ENCODE measurements around the gene SEMA6A.

SEMA6A gene

DNA sequence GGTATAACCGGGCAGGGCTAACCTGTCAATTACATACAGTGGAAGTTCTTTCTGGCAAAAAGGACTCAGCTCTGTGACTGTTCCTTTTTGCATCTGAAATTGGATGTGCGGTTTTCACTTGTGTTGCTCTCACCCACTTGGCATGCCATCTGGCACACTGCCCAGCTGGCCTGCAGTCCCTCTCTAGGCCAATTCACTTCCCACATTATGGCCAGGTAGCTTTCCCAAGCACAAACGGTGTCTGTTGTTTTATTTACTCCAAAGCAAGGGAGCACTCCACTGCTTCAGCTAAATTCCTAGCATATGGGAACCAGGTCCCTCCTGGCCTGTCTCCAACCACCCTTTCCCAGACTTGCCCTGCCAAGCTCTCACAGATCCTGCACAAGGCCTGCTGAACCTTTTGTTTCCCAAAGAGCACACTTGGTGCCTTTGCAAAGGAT, 132.5 kb downstream of the SEMA6A start:
- DNase-seq (ENCODE audit: low read depth in 1 of 2, low spot score in 1 of 2): no peak

- DNase-seq (ENCODE audit: low read depth in 1 of 2, low spot score in 1 of 2): no peak
Observed at GRCh38 chr5:116441223-116441622, 133.4 kb downstream of the SEMA6A start.

DNA sequence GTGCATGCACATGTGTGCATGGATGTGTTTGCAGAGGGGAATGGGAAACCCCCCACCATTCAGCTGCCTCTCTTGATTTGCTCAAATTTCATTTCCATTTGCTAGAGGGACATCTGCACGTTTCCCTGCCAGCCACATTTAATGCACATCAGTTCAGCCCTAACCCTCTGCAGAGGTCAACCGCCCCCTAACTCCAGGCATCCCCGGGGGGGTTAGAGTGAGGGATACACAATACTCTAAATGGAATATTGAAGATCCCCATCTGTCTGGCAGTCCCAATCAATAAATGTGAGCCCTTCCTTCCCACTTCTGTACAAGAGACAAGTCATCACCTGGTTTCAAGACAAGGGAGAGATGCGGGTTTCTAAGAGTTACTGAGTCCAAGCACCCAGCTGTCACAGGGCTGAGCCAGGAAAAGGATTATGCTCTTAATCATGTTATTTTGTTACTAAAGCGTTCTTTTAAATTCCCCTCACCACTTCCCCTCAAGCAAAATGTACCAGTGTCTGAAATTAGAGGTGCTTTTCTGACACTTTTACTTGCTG, 134.1 kb downstream of the SEMA6A start:
- no peak for DNase-seq (ENCODE audit: low read depth in 1 of 2, low spot score in 1 of 2)

DNA sequence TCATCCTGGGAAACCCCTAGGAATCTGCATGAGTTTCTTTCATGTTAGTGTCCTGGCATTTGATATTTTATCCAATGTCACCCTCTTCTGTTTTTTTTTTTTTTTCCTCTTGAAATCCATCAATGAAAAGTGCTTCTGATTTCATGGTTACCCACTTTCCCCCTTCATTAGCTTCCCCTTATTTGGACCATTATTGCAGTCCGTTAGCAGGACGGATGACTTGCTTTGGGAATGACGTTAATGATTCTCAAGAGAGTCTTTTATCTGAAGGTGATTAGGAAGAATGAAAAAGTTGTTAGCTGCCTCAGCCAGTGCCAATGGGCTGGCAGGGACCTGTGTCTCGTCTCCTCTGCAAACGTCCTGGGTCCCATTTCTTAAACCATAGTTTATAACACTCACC, 134.7 kb downstream of the SEMA6A start:
- DNase-seq (ENCODE audit: low read depth in 1 of 2, low spot score in 1 of 2): no peak

GRCh38 chr5:116438979-116439554, 135.6 kb downstream of the SEMA6A start:
- no peak for DNase-seq (ENCODE audit: low read depth in 1 of 2, low spot score in 1 of 2)

- DNase-seq (ENCODE audit: low read depth in 1 of 2, low spot score in 1 of 2): no peak
Observed at GRCh38 chr5:116437922-116438578, 136.6 kb downstream of the SEMA6A start.

DNA sequence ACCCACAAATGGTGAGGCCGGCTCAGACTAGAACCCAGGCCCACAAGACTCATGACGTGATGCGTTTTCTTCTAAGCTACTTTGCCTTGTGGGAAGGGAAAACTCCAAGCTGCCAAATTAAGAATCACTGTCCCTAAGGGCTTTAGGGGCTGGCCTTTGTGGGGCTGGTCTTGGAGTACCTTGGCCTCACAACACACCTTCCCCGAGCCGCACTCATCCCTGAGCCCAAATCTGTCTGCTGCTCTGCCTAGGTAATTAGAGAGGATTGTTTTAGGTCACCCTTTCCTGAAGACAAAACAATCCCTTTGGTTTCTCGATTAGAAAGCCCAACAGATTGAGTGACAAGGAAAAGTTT, 137.3 kb downstream of the SEMA6A start:
- DNase-seq (ENCODE audit: low read depth in 1 of 2, low spot score in 1 of 2): no peak

- no peak for DNase-seq (ENCODE audit: low read depth in 1 of 2, low spot score in 1 of 2)
Observed at GRCh38 chr5:116436674-116437350, 137.8 kb downstream of the SEMA6A start.

- DNase-seq (ENCODE audit: low read depth in 1 of 2, low spot score in 1 of 2): no peak
Observed at GRCh38 chr5:116428966-116429365, 145.7 kb downstream of the SEMA6A start.

GRCh38 chr5:116428413-116428812, 146.2 kb downstream of the SEMA6A start:
- DNase-seq (ENCODE audit: low read depth in 1 of 2, low spot score in 1 of 2): no peak

DNA sequence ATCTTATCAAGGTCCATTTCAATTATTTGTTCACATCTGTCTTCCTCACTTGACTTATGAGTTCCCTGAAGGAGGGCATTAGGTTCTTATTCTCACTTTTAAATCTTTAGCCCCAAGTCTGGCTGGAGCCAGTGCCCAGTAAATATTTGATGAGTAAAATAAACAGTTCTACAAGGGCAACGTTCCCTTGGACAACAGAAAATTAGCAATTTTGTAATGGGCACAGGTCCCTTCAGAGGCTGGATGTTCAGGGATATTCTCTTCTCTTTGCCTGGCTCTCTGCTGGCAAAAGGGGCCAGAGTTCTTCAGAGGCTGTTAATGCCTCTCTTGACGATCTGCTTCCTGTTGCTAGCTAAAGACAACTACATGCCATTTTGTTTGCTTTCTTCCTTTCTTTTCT, 149.7 kb downstream of the SEMA6A start:
- no peak for DNase-seq (ENCODE audit: low read depth in 1 of 2, low spot score in 1 of 2)

GRCh38 chr5:116424258-116424615, 150.4 kb downstream of the SEMA6A start:
- DNase-seq (ENCODE audit: low read depth in 1 of 2, low spot score in 1 of 2): no peak

- DNase-seq (ENCODE audit: low read depth in 1 of 2, low spot score in 1 of 2): no peak
Observed at GRCh38 chr5:116423587-116424257, 150.9 kb downstream of the SEMA6A start.

- no peak for DNase-seq (ENCODE audit: low read depth in 1 of 2, low spot score in 1 of 2)
Observed at GRCh38 chr5:116423141-116423540, 151.5 kb downstream of the SEMA6A start.

GRCh38 chr5:116421080-116421629, 153.5 kb downstream of the SEMA6A start:
- no peak for DNase-seq (ENCODE audit: low read depth in 1 of 2, low spot score in 1 of 2)

DNA sequence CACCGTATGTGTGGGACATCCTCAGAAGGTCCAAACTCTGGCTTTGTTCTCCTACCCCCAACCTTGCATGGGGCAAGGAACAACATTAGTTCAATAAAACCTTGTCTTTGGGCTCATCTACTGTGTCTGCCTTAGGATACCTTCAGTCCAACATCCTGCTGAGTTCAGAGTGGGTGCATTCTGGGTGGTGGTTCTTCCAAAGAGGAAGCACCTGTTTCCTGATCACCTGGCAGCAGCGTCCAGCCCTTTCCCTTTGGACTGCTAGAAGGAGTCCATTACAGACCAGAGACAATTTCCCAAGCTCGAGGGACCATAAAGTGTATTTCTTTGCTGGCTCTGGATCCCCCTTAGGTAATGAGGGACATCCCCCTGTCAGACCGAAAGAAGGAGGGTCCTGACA, 154.1 kb downstream of the SEMA6A start:
- DNase-seq (ENCODE audit: low read depth in 1 of 2, low spot score in 1 of 2): no peak

GRCh38 chr5:116419258-116419657, 155.4 kb downstream of the SEMA6A start:
- DNase-seq (ENCODE audit: low read depth in 1 of 2, low spot score in 1 of 2): no peak

DNA sequence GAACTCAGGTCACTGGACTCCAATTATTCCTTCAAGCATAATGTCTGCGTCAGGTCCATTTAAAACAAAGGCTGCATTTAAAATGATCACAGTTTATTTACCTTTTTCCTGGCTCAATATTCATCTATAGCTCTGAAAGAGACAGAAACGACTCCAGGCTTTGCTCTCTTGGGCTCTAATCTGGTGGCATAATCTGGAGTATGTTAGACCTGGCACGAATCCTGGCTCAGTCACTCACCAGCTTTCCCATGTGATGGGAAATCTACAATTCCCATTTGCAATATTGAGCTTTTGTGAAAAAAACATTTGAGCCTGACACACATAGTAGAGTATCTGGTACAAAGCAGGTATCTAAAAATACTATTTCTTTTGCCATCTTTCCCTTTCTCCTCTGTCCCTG, 155.8 kb downstream of the SEMA6A start:
- DNase-seq (ENCODE audit: low read depth in 1 of 2, low spot score in 1 of 2): no peak

DNA sequence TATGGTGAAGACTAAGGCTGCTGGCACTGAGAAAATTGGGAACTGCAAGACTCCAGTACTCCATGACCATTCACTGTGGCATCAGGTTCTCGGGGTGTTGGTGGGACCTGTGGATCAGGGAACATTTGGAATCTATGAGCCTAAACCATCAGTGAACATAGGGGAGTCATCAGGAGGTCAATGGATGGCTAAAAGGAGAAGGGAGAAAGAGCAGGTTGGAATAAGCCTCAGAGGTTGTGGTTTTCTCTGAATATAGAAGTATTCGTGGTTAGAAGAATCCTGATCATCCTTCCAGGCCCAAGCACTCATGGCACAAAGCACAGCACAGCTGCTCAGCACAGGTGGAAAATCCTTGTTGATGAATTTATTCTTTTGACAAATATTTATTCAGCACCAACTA, 156.6 kb downstream of the SEMA6A start:
- DNase-seq (ENCODE audit: low read depth in 1 of 2, low spot score in 1 of 2): no peak

DNA sequence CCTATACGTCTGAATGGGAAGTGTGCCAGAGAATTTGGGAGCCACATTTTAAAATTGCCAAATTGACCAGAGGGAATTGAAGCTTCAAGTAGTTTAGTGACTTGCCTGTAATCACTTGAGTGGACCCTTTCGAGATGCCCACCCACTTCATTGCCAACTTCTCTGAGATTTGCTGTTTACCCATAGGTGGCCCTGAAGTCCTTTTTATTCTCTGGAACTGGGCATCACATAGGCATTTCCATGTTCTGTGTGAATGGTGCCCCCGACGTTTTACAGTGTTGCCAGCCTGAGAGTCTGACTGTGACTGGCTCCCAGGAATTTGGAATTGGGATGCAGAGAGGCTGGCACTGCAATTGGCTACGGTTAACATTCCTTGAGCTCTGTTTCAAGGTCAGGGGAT, 158.6 kb downstream of the SEMA6A start:
- no peak for DNase-seq (ENCODE audit: low read depth in 1 of 2, low spot score in 1 of 2)

GRCh38 chr5:116415182-116415581, 159.4 kb downstream of the SEMA6A start:
- DNase-seq (ENCODE audit: low read depth in 1 of 2, low spot score in 1 of 2): no peak
